Measurements from ENCODE around the gene ELOVL6. TPM values are rescaled to one million over a fixed set of nuclear protein-coding genes. Genes with fewer than 3 reads are reported as not detected.

The ELOVL6 gene
- total and polyA plus RNA-seq, 9 of the 15 experiments (the other 6 are each of a cell fraction or from before 2014, with no cell fraction given): 18.3 to 82.6 (median 46.0) TPM

GRCh38 chr4:110248100-110248499, 49.7 kb upstream of the ELOVL6 start:
- peak overlapping the region; percentile 39 for H3K4me2 ChIP-seq (ENCODE audit: insufficient read depth, low read length)
- in situ Hi-C loops (cut with MboI): no loop called here
- H3K9ac ChIP-seq (ENCODE audit: insufficient read depth in 1 of 2, low read depth in 2 of 2, low read length in 2 of 2): no peak overlapping the region; a peak in 1 of 4 replicates
- POLR2A ChIA-PET: interaction anchor here (0.6 to 1.5 kb wide), 5 partner anchors 10 to 433 kb away, joined by 3 to 5 read pairs (median 3); no protein-coding TSS in a partner anchor
- H4K20me1 ChIP-seq (replicated peaks; ENCODE audit: control insufficient read depth, insufficient read depth, low read length): no peaks in the 10 kb centered on the region
- H3K4me3 ChIP-seq: no peak overlapping the region
- 0% methylated on average over 4 of the region's 4 CpGs for WGBS (ENCODE audit: insufficient coverage, low coverage, missing lambda C conversion rate)
- peak overlapping the region; percentile 31; the same call in 1 of the 3 replicates for H3K27ac ChIP-seq (ENCODE audit: extremely low read depth, low read depth, low read length)
- intact Hi-C loops (cut with micrococcal nuclease): loop anchor here (2.0 kb wide), 1 partner anchor 49 kb away; the partner anchor contains the start of gene ELOVL6
- DNase-seq (ENCODE audit: extremely low read depth in 1 of 4, low spot score in 3 of 4): no peak
- no peaks in the 10 kb centered on the region for H3K79me2 ChIP-seq (ENCODE audit: control insufficient read depth, insufficient read depth, low read length)
- H3K9me3 ChIP-seq (replicated peaks; ENCODE audit: control insufficient read depth, insufficient read depth, low read depth, low read length): 0 out of 2 replicates have a peak, but pooled peaks cover 2% of the 10 kb centered on the region
- H3K27me3 ChIP-seq (ENCODE audit: control insufficient read depth in 2 of 2, insufficient read depth in 2 of 2, low read length in 2 of 2): no peaks in the 10 kb centered on the region
- CTCF ChIA-PET (ENCODE audit: low intra/inter-chr PET ratio): interaction anchor here (0.7 kb wide), 1 partner anchor 207 kb away, joined by 4 read pairs; no protein-coding TSS in a partner anchor
- no peaks in the 10 kb centered on the region for H3K36me3 ChIP-seq (ENCODE audit: control insufficient read depth, insufficient read depth, low read length)
- FAIRE-seq: no peak
- TF ChIP-seq, protein P1, sequence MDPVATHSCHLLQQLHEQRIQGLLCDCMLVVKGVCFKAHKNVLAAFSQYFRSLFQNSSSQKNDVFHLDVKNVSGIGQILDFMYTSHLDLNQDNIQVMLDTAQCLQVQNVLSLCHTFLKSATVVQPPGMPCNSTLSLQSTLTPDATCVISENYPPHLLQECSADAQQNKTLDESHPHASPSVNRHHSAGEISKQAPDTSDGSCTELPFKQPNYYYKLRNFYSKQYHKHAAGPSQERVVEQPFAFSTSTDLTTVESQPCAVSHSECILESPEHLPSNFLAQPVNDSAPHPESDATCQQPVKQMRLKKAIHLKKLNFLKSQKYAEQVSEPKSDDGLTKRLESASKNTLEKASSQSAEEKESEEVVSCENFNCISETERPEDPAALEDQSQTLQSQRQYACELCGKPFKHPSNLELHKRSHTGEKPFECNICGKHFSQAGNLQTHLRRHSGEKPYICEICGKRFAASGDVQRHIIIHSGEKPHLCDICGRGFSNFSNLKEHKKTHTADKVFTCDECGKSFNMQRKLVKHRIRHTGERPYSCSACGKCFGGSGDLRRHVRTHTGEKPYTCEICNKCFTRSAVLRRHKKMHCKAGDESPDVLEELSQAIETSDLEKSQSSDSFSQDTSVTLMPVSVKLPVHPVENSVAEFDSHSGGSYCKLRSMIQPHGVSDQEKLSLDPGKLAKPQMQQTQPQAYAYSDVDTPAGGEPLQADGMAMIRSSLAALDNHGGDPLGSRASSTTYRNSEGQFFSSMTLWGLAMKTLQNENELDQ (CRISPR knock-in tag; IDR thresholded peaks at IDR 0.05; ENCODE audit: borderline replicate concordance): no peak
- 0 out of 2 replicates have a peak, but pooled peaks have one; percentile 37 for TF ChIP-seq FOXP1 (CRISPR knock-in tag; IDR thresholded peaks at IDR 0.05)
- BruUV-seq (replicated peaks): no TSS peak
- H3K9me1 ChIP-seq (ENCODE audit: control insufficient read depth, insufficient read depth, low read length): no peaks in the 10 kb centered on the region
- H3K4me1 ChIP-seq (replicated peaks in 1 of 2; ENCODE audit: control insufficient read depth in 2 of 2, insufficient read depth in 2 of 2, low read length in 2 of 2): peaks cover 20 to 38% of the 10 kb centered on the region in 2 experiments
- peak overlapping the region; percentile 64; the same call in 1 of the 2 replicates for H2AFZ ChIP-seq (ENCODE audit: low read depth, low read length)
- ATAC-seq: peak; percentile 15
